Mesodermal cell (in vitro differentiated cells): Measurements from ENCODE around the gene MYPN.

Experiments
- H3K27ac ChIP-seq: 2 replicates; pipeline ENCODE4 v1.7.0; 2013; ENCODE audit warnings: mild to moderate bottlenecking, low read depth, low read length, moderate library complexity; ENCODE audit not compliant: severe bottlenecking
- H3K36me3 ChIP-seq: 2 replicates; pipeline ENCODE4 v1.7.1; 2013; ENCODE audit warnings: mild to moderate bottlenecking, low read length, moderate library complexity; ENCODE audit not compliant: control insufficient read depth, insufficient read depth
- H3K4me1 ChIP-seq: one replicate; pipeline ENCODE4 v1.7.1; 2013; ENCODE audit warnings: mild to moderate bottlenecking, low read length; ENCODE audit not compliant: insufficient read depth, control insufficient read depth, poor library complexity, severe bottlenecking
- H3K4me3 ChIP-seq: 2 replicates; pipeline ENCODE4 v1.7.0; 2013; ENCODE audit warnings: low read length, control low read depth, mild to moderate bottlenecking; ENCODE audit not compliant: insufficient read depth, poor library complexity, severe bottlenecking; ENCODE audit errors: extremely low read depth
- H3K9me3 ChIP-seq: 2 replicates; pipeline ENCODE4 v1.7.1; 2013; ENCODE audit warnings: mild to moderate bottlenecking, low read length, moderate library complexity; ENCODE audit not compliant: control insufficient read depth
- WGBS, 2 experiments: methylation state at CpG; one replicate each; pipeline ENCODE4 v1.1.5; 2013; ENCODE audit warnings: missing lambda C conversion rate in 2 of 2; ENCODE audit not compliant: insufficient coverage in 2 of 2; 5-methylcytosine and 5-hydroxymethylcytosine counted together

The MYPN gene

GRCh38 chr10:68132391-68132790 lies 23.1 kb downstream of the MYPN start:
- Histone ChIP-seq H3K36me3 (no peaks in the 10 kb centered on the region), H3K9me3 (no peaks in the 10 kb centered on the region), H3K4me1 (peaks cover 18% of the 10 kb centered on the region), H3K4me3 (no peak overlapping the region), H3K27ac (no peak overlapping the region)
- no CpG with 5 or more reads among the region's 1 CpG for WGBS, 2 experiments

GRCh38 chr10:68133523-68133922 lies 24.2 kb downstream of the MYPN start:
- no peak overlapping the region for H3K4me3 ChIP-seq
- peaks cover 25% of the 10 kb centered on the region for H3K4me1 ChIP-seq
- 67 to 81% methylated on average over 1 to 2 of the region's 2 CpGs for WGBS, 2 experiments
- H3K27ac ChIP-seq: no peak overlapping the region
- H3K9me3 ChIP-seq: no peaks in the 10 kb centered on the region
- no peaks in the 10 kb centered on the region for H3K36me3 ChIP-seq

- H3K9me3 ChIP-seq: no peaks in the 10 kb centered on the region
- H3K36me3 ChIP-seq: no peaks in the 10 kb centered on the region
- H3K27ac ChIP-seq: peak overlapping the region; percentile 60
- peaks cover 39% of the 10 kb centered on the region for H3K4me1 ChIP-seq
- H3K4me3 ChIP-seq: no peak overlapping the region
- WGBS, 2 experiments: no CpG with 5 or more reads among the region's 1 CpG
Observed at GRCh38 chr10:68135362-68135761, 26.1 kb downstream of the MYPN start.

- Histone ChIP-seq H3K27ac (peak overlapping the region; percentile 90), H3K9me3 (no peaks in the 10 kb centered on the region), H3K36me3 (no peaks in the 10 kb centered on the region), H3K4me3 (no peak overlapping the region), H3K4me1 (peaks cover 40% of the 10 kb centered on the region)
- WGBS, 2 experiments: 43 to 59% methylated on average over 3 to 4 of the region's 8 CpGs
Observed at GRCh38 chr10:68135922-68136792, 26.9 kb downstream of the MYPN start.

GRCh38 chr10:68137171-68137570 lies 27.9 kb downstream of the MYPN start:
- H3K4me1 ChIP-seq: peaks cover 40% of the 10 kb centered on the region
- no peak overlapping the region for H3K4me3 ChIP-seq
- WGBS, 2 experiments: no CpG with 5 or more reads among the region's 3 CpGs
- H3K27ac ChIP-seq: no peak overlapping the region
- no peaks in the 10 kb centered on the region for H3K9me3 ChIP-seq
- no peaks in the 10 kb centered on the region for H3K36me3 ChIP-seq

- no peak overlapping the region for H3K27ac ChIP-seq
- H3K9me3 ChIP-seq: no peaks in the 10 kb centered on the region
- no peaks in the 10 kb centered on the region for H3K36me3 ChIP-seq
- peaks cover 40% of the 10 kb centered on the region for H3K4me1 ChIP-seq
- H3K4me3 ChIP-seq: no peak overlapping the region
Observed at GRCh38 chr10:68138526-68138925, 29.2 kb downstream of the MYPN start.

GRCh38 chr10:68139448-68140272 lies 30.4 kb downstream of the MYPN start:
- Histone ChIP-seq H3K27ac (no peak overlapping the region), H3K9me3 (no peaks in the 10 kb centered on the region)
- WGBS, 2 experiments: 81 to 93% methylated on average over 4 of the region's 6 CpGs

GRCh38 chr10:68142761-68143160 lies 33.5 kb downstream of the MYPN start:
- no peak overlapping the region for H3K4me3 ChIP-seq
- H3K36me3 ChIP-seq: no peaks in the 10 kb centered on the region
- WGBS, 2 experiments: 80% methylated on average over 1 of the region's 4 CpGs
- peaks cover 18% of the 10 kb centered on the region for H3K4me1 ChIP-seq
- no peaks in the 10 kb centered on the region for H3K9me3 ChIP-seq
- no peak overlapping the region for H3K27ac ChIP-seq

More at GRCh38 chr10:68139448-68140272, 30.4 kb downstream of the MYPN start:
- H3K4me1 ChIP-seq: peaks cover 40% of the 10 kb centered on the region
- H3K36me3 ChIP-seq: no peaks in the 10 kb centered on the region
- no peak overlapping the region for H3K4me3 ChIP-seq

GRCh38 chr10:68144709-68145108 lies 35.4 kb downstream of the MYPN start:
- Histone ChIP-seq H3K4me1 (peaks cover 8% of the 10 kb centered on the region), H3K4me3 (no peak overlapping the region), H3K36me3 (no peaks in the 10 kb centered on the region), H3K9me3 (no peaks in the 10 kb centered on the region), H3K27ac (no peak overlapping the region)
- 98 to 100% methylated on average over 1 to 4 of the region's 6 CpGs for WGBS, 2 experiments

- no peaks in the 10 kb centered on the region for H3K36me3 ChIP-seq
- WGBS, 2 experiments: 89 to 91% methylated on average over 2 to 3 of the region's 3 CpGs
Observed at GRCh38 chr10:68145705-68146104, 36.4 kb downstream of the MYPN start.

GRCh38 chr10:68146133-68146532 lies 36.8 kb downstream of the MYPN start:
- no CpG with 5 or more reads among the region's 1 CpG for WGBS, 2 experiments

More at GRCh38 chr10:68145705-68146104, 36.4 kb downstream of the MYPN start:
- Histone ChIP-seq H3K4me3 (no peak overlapping the region), H3K4me1 (no peaks in the 10 kb centered on the region), H3K27ac (no peak overlapping the region), H3K9me3 (no peaks in the 10 kb centered on the region)

More at GRCh38 chr10:68146133-68146532, 36.8 kb downstream of the MYPN start:
- H3K36me3 ChIP-seq: no peaks in the 10 kb centered on the region
- no peaks in the 10 kb centered on the region for H3K9me3 ChIP-seq
- no peak overlapping the region for H3K4me3 ChIP-seq
- no peak overlapping the region for H3K27ac ChIP-seq
- no peaks in the 10 kb centered on the region for H3K4me1 ChIP-seq
